GM12873 (cell line): ENCODE measurements around the gene SNN.

ENCODE experiments used
- TF ChIP-seq, protein P1 (sequence below): IDR thresholded peaks from 2 replicates; pipeline ENCODE4 v1.5.1; 2012; ENCODE audit warnings: low read depth, mild to moderate bottlenecking, moderate library complexity, low read length, control low read depth; ENCODE audit not compliant: insufficient read depth; ENCODE audit errors: missing control alignments

SNN gene

DNA sequence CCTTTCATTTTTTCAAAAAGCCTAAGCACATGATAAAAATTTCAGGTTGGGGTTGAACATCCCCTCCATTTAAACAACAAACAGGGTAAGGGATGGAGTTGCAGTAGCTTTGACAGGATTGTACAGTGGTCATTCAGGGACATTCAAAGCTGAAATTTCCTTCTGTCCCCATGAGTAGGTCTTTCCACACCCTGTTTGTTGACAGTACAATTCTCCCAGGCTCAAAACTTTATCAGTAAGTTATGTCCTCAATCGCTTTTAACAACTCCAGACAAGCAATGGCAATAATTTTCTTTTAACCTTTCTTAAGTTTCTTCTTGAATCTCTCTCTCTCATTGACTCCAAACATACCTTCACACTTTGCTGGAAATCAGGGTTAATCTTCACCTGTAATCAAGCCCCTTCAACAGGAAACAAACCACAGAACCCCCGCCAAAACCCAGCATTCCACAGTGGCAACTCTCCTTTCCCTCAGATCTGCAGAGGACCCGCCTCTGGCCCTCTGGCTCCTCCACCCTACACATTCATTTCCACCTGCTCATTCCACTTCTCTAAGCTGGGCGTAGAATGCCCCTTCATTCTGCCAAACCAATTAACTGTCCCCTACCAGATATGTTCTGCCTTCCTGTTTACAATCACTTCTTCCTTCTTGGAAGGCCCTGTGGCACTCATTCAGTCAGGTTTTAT is 53.7 kb downstream of the SNN start:
- TF ChIP-seq, protein P1, sequence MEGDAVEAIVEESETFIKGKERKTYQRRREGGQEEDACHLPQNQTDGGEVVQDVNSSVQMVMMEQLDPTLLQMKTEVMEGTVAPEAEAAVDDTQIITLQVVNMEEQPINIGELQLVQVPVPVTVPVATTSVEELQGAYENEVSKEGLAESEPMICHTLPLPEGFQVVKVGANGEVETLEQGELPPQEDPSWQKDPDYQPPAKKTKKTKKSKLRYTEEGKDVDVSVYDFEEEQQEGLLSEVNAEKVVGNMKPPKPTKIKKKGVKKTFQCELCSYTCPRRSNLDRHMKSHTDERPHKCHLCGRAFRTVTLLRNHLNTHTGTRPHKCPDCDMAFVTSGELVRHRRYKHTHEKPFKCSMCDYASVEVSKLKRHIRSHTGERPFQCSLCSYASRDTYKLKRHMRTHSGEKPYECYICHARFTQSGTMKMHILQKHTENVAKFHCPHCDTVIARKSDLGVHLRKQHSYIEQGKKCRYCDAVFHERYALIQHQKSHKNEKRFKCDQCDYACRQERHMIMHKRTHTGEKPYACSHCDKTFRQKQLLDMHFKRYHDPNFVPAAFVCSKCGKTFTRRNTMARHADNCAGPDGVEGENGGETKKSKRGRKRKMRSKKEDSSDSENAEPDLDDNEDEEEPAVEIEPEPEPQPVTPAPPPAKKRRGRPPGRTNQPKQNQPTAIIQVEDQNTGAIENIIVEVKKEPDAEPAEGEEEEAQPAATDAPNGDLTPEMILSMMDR = no peak

DNA sequence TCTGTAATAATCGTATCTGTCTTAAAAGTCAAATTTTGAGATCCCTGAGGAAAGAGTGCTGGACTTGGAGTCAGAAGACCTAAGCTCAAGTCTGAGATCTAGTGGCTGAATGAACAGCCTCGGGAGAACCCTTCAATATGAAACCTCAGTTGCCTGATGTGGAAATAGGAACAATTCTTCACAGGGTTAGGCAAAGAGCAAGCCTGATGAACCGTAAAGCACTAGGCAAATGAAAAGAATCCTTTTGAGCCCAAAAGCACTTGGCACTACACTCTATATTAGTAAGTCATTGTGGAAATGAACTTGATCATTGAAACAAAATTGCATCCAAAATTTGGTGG is 54.2 kb downstream of the SNN start:
- TF ChIP-seq, protein P1 = no peak

DNA sequence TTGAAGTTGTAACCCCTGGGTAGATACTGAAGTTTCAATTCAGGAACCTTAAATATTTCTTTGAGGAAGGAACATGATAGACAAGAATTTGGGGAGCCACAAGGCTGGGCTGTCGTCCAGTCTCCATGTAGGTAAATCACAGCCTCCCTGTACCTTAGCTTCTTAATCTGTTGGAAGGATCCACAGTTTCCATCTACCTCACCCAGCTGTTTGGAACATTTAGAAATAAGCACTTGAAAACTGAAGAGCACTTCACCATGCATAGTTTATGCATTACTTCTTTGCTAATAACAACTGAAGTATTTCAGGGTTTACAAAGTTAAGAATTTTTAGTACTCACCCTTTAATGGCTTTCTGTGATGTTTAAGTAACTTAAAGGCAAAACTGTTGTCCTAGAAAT is 57.2 kb downstream of the SNN start:
- TF ChIP-seq, protein P1 = no peak

DNA sequence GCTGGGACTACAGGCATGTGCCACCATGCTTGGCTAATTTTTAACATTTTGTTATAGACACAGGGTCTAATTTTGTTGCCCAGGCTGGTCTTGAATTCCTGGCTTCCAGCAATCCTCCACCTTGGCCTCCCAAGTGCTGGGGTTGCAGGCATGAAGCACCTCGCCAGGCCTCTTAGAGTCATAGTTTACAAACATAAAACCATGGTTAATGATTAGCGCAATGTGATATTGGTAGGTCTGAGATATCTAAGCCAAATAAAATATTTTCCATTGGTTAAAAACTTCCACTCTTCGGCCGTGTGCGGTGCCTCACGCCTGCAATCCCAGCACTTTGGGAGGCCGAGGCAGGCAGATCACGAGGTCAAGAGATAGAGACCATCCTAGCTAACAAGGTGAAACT is 57.8 kb downstream of the SNN start:
- TF ChIP-seq, protein P1 = no peak

DNA sequence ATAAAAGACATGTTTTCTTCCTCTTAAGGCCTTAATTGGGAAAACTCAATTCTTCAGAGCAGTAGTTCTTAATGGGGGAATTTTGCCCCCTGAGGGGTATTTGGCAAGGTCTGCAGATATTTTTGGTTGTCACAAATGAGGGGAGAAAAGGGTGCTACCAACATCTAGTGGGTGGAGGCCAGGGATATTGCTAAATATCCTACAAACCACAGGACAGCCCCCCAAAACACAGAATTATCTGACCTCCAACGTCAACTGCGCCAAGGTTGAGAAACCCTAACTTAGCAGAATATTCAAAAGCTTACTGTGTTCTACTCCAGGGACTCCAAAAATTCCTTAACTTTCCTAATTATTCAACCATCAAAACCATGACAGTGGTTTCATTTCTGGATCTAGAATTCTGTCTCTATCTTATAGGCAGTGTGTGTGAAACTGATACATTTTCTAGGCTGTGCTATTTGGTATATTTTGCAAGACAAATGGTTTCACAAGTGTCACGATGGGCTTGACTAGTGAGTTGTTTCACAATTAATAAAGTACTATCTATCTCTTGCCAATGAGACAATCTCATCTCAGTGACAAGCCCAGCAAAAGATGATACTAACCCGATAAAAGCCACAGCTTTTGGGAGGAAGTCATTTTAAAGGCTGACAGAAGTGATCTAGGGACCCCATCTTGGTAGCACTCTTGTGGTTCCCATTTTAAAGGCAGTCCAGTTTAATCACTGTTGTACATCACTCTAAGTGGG is 59.7 kb downstream of the SNN start:
- TF ChIP-seq, protein P1 = no peak
